Hypothalamus (tissue), 51 donors: Measurements from ENCODE around the gene RFX5.
A peak's percentile ranks its signal among the peaks of the same experiment; 100 is the strongest.
"Not testable (repeated sequence)": the region's sequence is repeated elsewhere in the genome, so short reads cannot be mapped to it uniquely, and the experiment has no call there.

Experiments
- DNase-seq, 51 donors: peaks; one replicate each; lab custom pipeline; 2025; lab: John Stamatoyannopoulos, UW

The RFX5 gene

GRCh38 chr1:151346769-151347522 is at the start of gene RFX5:
TSS of gene RFX5 (minus strand) at chr1:151347252. CDS start at chr1:151346320, 932 bp downstream.
- peak; percentile 41 to 97 (median 88) for DNase-seq

GRCh38 chr1:151396265-151396664 is 49.2 kb upstream of the RFX5 start:
- DNase-seq = not testable (repeated sequence)

- DNase-seq = no peak
Measured at GRCh38 chr1:151393583-151393982, 46.5 kb upstream of the RFX5 start.

DNA sequence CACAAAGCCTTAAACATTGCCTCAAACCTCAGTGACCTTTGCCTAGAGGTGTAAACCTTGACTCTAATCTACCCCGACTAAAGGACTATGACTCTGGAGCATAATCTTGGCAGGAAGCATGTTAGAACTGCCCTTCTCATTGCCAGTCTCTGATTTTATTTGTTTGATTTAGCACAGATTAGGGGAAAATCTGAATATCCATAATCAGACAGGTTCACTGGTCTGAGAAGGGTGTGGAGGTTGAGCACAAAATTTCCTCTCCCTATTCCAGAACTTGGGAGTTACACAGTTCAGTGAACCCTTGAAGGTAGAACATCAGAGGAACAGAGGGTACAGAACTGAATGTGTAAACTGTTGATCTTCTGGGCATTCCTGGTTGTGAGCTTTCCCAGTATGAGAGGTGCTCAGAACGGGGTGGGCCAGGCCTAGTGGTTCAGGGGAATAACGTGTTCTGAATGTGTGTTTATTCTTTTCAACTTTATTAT is 44.1 kb upstream of the RFX5 start:
- DNase-seq = no peak

DNA sequence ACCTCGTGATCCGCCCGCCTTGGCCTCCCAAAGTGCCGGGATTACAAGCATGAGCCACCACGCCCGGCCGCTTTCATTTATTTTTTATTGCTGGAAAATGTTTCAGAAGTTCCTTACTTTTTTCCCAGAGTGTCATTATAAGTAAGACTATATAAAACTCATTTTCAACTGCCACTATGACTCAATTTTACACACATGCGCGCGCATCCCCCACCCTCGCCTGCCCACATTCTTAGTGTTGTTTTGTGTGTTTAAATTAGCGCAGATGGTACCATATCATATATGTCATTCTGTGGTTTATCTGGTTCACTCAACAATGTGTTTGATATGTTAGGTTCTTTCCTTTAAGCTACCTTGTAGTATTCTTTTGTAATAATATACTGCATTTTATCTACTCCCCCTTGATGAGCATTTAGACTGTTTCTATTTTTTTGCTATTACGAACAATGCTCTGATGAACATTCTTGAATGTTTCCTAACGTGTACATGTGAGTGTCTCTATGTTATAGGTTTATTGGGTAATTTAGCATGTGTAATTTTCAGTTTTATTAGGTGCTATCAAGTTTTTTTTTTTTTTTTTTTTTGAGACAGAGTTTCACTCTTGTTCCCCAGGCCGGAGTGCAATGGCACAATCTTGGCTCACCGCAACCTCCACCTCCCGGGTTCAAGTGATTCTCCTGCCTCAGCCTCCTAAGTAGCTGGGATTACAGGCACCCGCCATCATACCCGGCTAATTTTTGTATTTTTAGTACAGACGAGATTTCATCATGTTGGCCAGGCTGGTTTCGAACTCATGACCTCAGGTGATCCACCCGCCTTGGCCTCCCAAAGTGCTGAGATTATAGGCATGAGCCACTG is 43.4 kb upstream of the RFX5 start:
- not testable (repeated sequence) for DNase-seq

- DNase-seq = no peak
Measured at GRCh38 chr1:151386002-151386401, 39.0 kb upstream of the RFX5 start.

DNA sequence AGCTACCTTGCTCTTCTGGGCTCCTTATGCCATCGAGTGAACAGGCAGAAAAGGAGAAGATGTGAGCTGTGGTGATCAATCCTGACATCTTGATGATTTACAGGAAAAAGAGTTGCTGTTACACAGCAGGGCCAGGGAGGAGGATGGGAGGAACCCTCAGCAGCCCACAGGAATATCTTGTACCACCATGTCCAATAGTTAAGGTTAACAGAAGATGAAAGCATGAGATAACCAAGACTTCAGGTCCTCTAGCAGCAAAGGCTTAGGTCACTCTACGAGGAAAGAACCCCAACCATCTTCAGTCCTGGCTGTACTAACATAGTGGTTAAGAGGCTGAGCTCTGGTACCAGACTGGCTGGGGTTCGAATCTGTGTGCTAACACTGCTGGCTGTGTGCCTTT is 37.5 kb upstream of the RFX5 start:
- no peak for DNase-seq

- DNase-seq = no peak
Measured at GRCh38 chr1:151377150-151377884, 30.3 kb upstream of the RFX5 start.

DNA sequence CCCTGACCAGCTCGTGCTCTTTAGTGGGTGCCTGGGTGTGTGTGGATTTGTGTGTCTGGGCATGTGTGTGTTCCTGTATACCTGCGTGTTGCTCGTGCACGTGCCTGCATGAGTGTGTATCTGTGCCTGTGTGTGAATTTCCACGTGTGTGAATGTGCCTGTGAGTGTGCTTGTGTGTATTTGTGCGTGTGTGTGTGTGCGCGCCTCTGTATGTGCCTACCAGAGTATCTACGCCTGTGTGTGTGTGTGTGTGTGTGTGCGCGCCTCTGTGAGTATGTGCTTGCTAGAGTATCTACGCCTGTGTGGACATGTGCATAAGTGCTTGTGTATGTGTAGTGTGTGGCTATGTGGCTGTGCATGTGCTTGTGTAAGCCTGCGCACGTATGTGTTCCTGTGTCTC is 26.1 kb upstream of the RFX5 start:
- no peak for DNase-seq

- DNase-seq = peak in 44 of 51 donors; percentile 9 to 78 (median 52)
Measured at GRCh38 chr1:151372058-151372934, 25.2 kb upstream of the RFX5 start, which contains the start of gene SELENBP1. TSS of gene SELENBP1 (minus strand) at chr1:151372705. CDS start at chr1:151372641, 64 bp downstream.

DNA sequence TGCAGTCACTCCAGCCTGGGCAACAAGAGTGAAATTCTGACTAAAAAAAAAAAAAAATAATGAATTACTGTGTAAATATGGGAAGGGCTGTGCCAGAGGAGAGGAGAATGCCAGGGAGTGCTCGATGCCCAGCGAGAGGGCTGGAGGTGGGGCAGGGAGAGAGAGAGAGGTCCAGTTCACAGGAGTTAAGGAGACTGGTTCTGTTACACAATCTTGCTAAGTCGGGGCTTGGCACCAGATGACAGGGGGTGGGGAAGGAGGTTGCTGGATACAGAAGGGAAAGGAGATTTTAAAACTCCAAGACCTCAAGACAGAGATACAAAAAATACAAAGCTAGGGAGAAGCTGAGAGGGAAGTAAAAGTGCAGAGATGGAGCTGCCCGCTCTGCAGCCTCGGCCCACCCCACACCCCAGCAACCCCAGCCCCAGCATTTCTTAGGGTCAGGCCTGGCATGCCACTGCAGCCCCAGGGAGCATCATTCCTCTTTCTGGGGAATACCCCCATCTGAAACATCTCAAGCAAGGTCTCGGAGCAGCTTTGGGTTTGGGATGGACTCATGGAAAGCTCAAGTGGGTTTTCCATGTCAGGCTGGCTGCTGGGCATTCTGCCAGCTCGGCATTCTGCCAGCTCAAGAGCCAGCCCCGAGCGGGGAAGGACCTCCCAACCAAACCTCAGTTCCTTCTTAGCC is 24.5 kb upstream of the RFX5 start:
- peak in 42 of 51 donors; percentile 7 to 67 (median 44) for DNase-seq

GRCh38 chr1:151370211-151370911 is 23.3 kb upstream of the RFX5 start:
- DNase-seq = peak in 4 of 51 donors; percentile 1 to 11 (median 4)

DNA sequence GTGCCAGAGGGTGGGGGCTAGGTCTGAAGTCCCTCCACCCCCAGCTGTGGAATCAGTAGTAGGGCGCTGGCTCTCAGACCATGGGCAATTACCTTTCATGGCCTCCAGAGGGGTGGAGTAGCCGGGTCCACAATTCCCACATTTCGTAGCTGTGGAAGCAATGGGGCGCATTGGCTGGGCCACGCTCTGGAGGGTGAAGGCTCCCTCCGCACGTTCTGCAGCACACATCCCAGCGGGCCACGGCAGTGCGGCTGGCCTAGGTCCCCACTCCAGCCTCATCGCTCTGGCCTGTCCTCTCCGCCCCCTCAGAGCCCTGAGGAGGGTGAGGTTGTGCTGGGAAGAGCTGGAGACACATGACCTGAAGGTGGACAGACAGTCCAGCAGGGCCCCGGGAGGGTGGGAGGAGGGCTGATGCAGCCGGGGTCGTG is 22.6 kb upstream of the RFX5 start:
- DNase-seq = no peak

DNA sequence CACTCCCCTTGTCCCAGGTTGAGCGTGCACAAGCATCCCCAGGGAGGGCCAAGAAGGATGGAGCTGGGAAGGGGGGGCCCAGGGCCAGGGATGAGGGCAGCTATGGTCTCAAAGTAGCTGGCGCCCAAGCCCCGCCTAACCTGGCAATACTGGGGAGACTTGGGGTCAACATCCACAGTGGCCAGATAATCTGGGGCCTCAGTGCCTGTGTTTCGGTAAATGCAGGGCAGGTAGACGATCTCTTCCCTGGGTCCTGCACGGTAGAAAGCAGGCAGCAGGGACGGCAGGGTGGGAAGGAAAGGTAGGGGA is 22.2 kb upstream of the RFX5 start:
- no peak for DNase-seq

GRCh38 chr1:151368393-151369301 is 21.6 kb upstream of the RFX5 start:
- no peak for DNase-seq

DNA sequence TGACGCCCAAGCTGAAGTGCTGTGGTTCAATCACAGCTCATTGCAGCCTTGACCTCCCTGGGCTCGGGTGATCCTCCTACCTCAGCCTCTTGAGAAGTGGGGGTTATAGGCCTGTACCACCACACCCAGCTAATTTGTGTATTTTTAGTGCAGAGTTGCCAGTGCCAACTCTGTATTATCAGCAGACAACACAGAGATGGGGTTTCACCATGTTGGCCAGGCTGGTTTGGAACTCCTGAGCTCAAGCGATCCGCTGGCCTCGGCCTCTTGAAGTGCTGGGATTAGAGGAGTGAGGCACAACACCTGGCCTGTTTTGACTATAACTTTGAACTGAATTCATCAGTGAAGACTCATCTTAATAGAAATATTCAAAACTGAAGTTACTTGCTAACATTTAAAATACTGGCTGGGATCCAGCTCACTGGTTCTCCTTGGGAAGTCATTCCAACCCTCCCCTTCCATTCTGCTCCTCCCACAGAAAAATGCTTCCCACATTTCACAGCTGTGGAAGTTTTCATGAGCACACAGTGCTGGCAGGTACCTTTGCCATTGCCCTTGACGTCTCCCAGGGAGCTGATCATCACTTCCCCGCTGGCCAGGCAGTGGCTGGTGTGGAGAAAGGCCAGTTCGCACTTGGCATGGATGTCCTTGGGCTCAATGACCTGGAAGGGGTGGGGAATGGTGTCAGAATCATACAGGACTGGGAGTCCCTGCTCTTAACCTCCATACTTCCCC is 20.8 kb upstream of the RFX5 start:
- DNase-seq = peak in 3 of 51 donors; percentile 8 to 25 (median 9)

DNA sequence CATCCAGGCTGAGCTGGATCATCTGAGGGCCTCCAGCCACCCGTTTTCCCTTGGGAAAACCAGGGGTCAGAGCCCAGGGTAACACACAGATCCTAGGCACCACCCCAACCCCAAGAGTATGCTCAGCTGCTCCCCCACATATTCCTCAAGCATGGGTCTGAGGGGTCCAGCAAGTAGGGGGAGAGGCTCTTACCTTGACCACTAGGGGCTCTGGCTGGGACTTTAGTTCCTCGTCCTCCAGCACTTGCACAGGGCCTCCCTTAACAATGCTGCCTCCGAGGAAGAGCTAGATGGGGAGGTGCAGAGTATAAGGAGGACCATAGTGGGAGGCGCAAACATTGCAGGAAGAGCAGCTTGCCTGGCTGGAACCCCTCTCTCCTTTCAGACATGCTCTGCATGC is 17.9 kb upstream of the RFX5 start:
- DNase-seq = no peak
